Vagina (tissue), 2 donors: ENCODE measurements around the gene COL2A1.

ENCODE experiments used
- POLR2A ChIP-seq, 2 donors: fragments of 450-650 bp; IDR thresholded peaks; one replicate each; pipeline ENCODE4 v1.6.1; 2017; ENCODE audit warnings: antibody characterized with exemption in 2 of 2, mild to moderate bottlenecking in 2 of 2, moderate library complexity in 2 of 2
- POLR2AphosphoS5 ChIP-seq, 2 donors: sonication (generic); formaldehyde crosslinking; IDR thresholded peaks; one replicate each; pipeline ENCODE4 v1.9.0; 2017; ENCODE audit warnings: antibody characterized with exemption in 2 of 2, mild to moderate bottlenecking in 2 of 2, low read depth in 1 of 2; ENCODE audit not compliant: insufficient read depth in 1 of 2
- TF ChIP-seq, protein P1 (sequence below), 3 experiments: fragments of 450-650 bp in 2 of 3; fragments of 200-600 bp in 1 of 3; sonication (generic) in 1 of 3; IDR thresholded peaks; one replicate each; pipeline ENCODE4 v1.5.1; 2017 to 2019; ENCODE audit warnings: antibody characterized with exemption in 3 of 3, mild to moderate bottlenecking in 2 of 3, moderate library complexity in 2 of 3

- TF ChIP-seq POLR2AphosphoS5 (IDR thresholded peaks at IDR 0.05; ENCODE audit: insufficient read depth in 1 of 2, low read depth in 1 of 2) (no peak), POLR2A (IDR thresholded peaks at IDR 0.05) (no peak)
- TF ChIP-seq, protein P1, sequence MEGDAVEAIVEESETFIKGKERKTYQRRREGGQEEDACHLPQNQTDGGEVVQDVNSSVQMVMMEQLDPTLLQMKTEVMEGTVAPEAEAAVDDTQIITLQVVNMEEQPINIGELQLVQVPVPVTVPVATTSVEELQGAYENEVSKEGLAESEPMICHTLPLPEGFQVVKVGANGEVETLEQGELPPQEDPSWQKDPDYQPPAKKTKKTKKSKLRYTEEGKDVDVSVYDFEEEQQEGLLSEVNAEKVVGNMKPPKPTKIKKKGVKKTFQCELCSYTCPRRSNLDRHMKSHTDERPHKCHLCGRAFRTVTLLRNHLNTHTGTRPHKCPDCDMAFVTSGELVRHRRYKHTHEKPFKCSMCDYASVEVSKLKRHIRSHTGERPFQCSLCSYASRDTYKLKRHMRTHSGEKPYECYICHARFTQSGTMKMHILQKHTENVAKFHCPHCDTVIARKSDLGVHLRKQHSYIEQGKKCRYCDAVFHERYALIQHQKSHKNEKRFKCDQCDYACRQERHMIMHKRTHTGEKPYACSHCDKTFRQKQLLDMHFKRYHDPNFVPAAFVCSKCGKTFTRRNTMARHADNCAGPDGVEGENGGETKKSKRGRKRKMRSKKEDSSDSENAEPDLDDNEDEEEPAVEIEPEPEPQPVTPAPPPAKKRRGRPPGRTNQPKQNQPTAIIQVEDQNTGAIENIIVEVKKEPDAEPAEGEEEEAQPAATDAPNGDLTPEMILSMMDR (IDR thresholded peaks at IDR 0.05): no peak
These were observed 2.5 kb downstream of the COL2A1 start for GRCh38 chr12:48001505-48002413.
